Ovary (tissue), 9 donors: Measurements from ENCODE around the gene SKIDA1. TPM values are rescaled to one million over a fixed set of nuclear protein-coding genes. Genes with fewer than 3 reads are reported as not detected.

Experiments used
- DNase-seq, 5 donors: peaks; one replicate each; pipeline ENCODE4 v3.0.0-alpha.2; 2019 to 2020
- H3K27ac ChIP-seq, 2 donors: fragments of 200-600 bp; one replicate each; pipeline versions ENCODE4 v1.5.1 to v1.8.0; 2019 to 2022
- H3K27me3 ChIP-seq: fragments of 200-600 bp; one replicate; pipeline ENCODE4 v1.8.0; 2022
- H3K36me3 ChIP-seq: fragments of 200-600 bp; sonication (generic); one replicate; pipeline ENCODE4 v1.5.1; 2019
- H3K4me1 ChIP-seq: one replicate; pipeline ENCODE4 v1.8.1; 2013; ENCODE audit warnings: mild to moderate bottlenecking, moderate library complexity; ENCODE audit not compliant: insufficient read depth
- H3K4me3 ChIP-seq: fragments of 200-600 bp; sonication (generic); one replicate; pipeline ENCODE4 v1.5.1; 2017
- H3K9me3 ChIP-seq, 2 donors: fragments of 200-600 bp in 1 of 2; sonication (generic) in 1 of 2; one replicate each; pipeline versions ENCODE4 v1.5.1 to v1.8.1; 2013 to 2019; ENCODE audit warnings: mild to moderate bottlenecking in 1 of 2, moderate library complexity in 1 of 2
- EP300 ChIP-seq: sonication (generic); formaldehyde crosslinking; IDR thresholded peaks from one replicate; pipeline ENCODE4 v1.6.1; 2017; ENCODE audit warnings: antibody characterized with exemption
- POLR2A ChIP-seq: fragments of 450-650 bp; IDR thresholded peaks from one replicate; pipeline ENCODE4 v1.6.1; 2017; ENCODE audit warnings: antibody characterized with exemption, mild to moderate bottlenecking, moderate library complexity
- WGBS, 3 donors: extraction: QIAGEN DNeasy Blood & Tissue Kit in 1 of 3; methylation state at CpG; one replicate each; pipeline versions ENCODE4 v1.1.5 to v1.1.7; 2013 to 2017; 5-methylcytosine and 5-hydroxymethylcytosine counted together
- intact Hi-C, 4 donors: fragments of 100-400 bp; cut with DNase I; formaldehyde crosslinking; loops; one replicate each; pipeline versions ENCODE4 v1.11.0 to v1.15.1; 2022 to 2023
- polyA plus RNA-seq, 2 donors: library from polyadenylated mRNA; stranded (reverse); fragments of 200-250 nt in 1 of 2; fragments of 350-450 nt in 1 of 2; fragmentation: Illumina TruSeq in 1 of 2; extraction: RNeasy Lipid Tissue Mini Kit (QIAGEN cat#74804) in 1 of 2; gene quantifications; one replicate each; pipeline ENCODE4 v1.2.3, GENCODE V29; 2013 to 2014
- total RNA-seq, 7 donors: library from RNA; depleted of rRNA in 2 of 7; stranded (reverse); fragments of >200 nt in 2 of 7; fragmentation: NEBNext Ultra II Directional in 3 of 7; extraction: Animal tissue kit (Norgen Biotek cat#: 25700) in 3 of 7; gene quantifications; one replicate each; pipeline versions ENCODE4 v1.1.0 to v1.2.4, GENCODE V29; 2016 to 2023
- TF ChIP-seq, protein P1 (sequence below), 3 donors: fragments of 450-650 bp in 2 of 3; fragments of 200-600 bp in 1 of 3; IDR thresholded peaks; one replicate each; pipeline versions ENCODE4 v1.5.1 to v1.8.0; 2016 to 2022; ENCODE audit warnings: antibody characterized with exemption in 3 of 3, mild to moderate bottlenecking in 1 of 3
- donor health status: DM: no; HTN: no; CAD: no; lungs with moderate emphysema.
- donor health status: DM: no; HTN: no; CAD: no.
- donor health status: Bipolar disorder and iron deficiency.
- donor health status: DM: yes; HTN: yes; CAD: no.
- donor health status: DM: no; HTN: no; CAD: no.
- donor health status: DM: yes; HTN: yes; CAD: no.

Gene SKIDA1
- total and polyA plus RNA-seq, 9 donors = 1.1 to 4.2 (median 3.1) TPM

DNA sequence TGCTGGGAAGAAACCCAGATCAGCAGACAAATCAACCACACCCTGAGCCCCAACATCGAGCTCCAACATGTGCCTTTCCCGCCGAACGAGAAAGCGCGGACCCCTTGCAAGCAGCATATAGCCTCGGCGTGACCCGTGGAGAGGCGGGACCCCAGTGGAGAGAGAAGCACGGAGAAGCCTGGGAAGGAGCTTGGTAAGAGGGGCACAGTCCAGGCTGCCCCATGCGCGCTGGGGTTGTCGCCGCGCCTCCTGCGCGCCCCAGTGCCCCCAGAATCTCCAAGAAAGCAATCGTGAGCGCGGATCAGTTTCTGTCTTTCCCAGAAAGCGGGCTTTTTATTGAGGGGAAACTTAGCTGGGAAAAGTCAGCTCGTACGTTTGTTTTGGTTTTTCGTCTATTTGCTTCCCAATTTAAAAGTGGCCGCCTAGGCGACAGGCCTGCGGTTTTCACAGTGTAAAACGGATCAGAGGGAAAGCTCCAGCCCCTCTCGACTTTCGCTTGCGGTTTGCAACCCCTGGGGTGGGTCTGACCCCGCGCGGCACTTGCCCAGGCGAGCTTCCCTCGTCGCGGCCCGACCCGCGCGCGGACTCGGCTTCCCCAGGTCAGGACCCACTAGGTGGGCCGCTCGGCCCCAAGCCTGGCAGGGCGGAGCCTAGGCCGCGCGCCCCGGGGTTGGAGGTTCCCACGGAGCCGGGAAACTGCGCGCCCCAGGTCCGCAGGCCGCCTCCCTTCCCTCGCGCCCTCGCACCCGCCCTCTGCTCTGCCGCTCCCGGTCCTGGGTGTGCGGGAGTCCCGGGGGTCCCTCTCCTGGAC lies 31.1 kb downstream of the SKIDA1 start:
- 3 to 11% (median 5%) methylated on average over 57 to 66 of the region's 66 CpGs for WGBS, 3 donors
- no peaks in the 10 kb centered on the region for H3K27me3 ChIP-seq
- DNase-seq = peak; percentile 42 to 74 (median 54)
- no peaks in the 10 kb centered on the region for H3K9me3 ChIP-seq
- intact Hi-C loops = loop anchor here (2.0 to 10.0 kb wide), 9 partner anchors 38 to 1490 kb away; partner anchors contain the start of gene MLLT10 (in 1 of the 4)
- peak overlapping the region; percentile 56 to 76 for H3K27ac ChIP-seq
- TF ChIP-seq EP300 (no peak), POLR2A (no peak)
- TF ChIP-seq, protein P1, sequence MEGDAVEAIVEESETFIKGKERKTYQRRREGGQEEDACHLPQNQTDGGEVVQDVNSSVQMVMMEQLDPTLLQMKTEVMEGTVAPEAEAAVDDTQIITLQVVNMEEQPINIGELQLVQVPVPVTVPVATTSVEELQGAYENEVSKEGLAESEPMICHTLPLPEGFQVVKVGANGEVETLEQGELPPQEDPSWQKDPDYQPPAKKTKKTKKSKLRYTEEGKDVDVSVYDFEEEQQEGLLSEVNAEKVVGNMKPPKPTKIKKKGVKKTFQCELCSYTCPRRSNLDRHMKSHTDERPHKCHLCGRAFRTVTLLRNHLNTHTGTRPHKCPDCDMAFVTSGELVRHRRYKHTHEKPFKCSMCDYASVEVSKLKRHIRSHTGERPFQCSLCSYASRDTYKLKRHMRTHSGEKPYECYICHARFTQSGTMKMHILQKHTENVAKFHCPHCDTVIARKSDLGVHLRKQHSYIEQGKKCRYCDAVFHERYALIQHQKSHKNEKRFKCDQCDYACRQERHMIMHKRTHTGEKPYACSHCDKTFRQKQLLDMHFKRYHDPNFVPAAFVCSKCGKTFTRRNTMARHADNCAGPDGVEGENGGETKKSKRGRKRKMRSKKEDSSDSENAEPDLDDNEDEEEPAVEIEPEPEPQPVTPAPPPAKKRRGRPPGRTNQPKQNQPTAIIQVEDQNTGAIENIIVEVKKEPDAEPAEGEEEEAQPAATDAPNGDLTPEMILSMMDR (IDR thresholded peaks at IDR 0.05) = peak in 1 of 3 donors; percentile 17
- H3K4me3 ChIP-seq = peak overlapping the region; percentile 66
- no peaks in the 10 kb centered on the region for H3K36me3 ChIP-seq
- no peaks in the 10 kb centered on the region for H3K4me1 ChIP-seq

DNA sequence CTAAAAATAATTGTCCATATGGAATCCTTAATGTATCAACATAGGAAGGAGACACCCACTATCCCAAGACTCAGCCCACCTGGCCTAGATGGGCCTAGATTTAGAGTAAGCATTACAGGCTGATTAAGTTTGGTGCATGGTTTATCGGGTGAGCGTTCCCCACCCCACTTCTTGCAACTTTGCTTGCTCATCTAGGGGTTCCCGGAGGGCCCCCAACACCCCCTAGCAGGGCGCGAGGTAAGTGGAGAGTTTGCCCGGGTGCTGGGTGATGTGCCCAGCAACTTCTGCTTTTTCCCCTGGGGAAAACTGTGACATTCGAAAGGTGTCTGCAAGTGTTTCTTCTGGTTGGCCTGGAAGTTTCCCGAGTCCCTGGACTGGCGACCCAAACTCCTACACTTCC lies 31.7 kb downstream of the SKIDA1 start:
- Histone ChIP-seq H3K4me1 (no peaks in the 10 kb centered on the region), H3K36me3 (no peaks in the 10 kb centered on the region), H3K27ac (peak overlapping the region; percentile 56 to 76), H3K27me3 (no peaks in the 10 kb centered on the region), H3K9me3 (no peaks in the 10 kb centered on the region), H3K4me3 (no peak overlapping the region)
- peak in 1 of 5 donors; percentile 26 for DNase-seq
- TF ChIP-seq, protein P1 (IDR thresholded peaks at IDR 0.05) = no peak
- TF ChIP-seq EP300 = no peak
- no peak for TF ChIP-seq POLR2A
- intact Hi-C loops = loop anchor here (2.0 to 10.0 kb wide), 5 partner anchors 215 to 1489 kb away; no protein-coding TSS in a partner anchor
- 53 to 71% (median 68%) methylated on average over 9 of the region's 9 CpGs for whole genome bisulfite sequencing, 3 donors

DNA sequence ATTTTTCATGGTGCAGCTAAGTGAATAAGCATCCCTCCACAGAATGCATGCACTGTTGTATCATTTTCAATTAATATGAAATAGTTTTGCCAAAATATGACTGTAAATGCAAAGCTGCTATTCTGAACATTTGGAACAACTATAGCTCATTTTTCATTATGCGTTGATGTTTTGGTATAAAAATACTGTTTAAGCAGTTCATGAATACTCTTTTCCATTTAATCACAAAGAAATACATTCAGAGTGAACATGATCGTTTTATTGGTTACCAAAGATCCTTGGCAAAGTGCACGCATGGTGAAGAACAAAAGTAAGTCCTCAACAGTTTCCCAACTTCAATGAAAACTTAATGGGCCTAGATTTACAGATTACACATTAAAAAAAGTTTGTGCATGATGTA lies 33.1 kb downstream of the SKIDA1 start:
- WGBS, 3 donors = 69 to 77% (median 76%) methylated on average over 3 of the region's 3 CpGs
- DNase-seq = no peak
- TF ChIP-seq, protein P1 (IDR thresholded peaks at IDR 0.05) = no peak
- no peaks in the 10 kb centered on the region for H3K36me3 ChIP-seq
- H3K9me3 ChIP-seq = no peaks in the 10 kb centered on the region
- H3K4me3 ChIP-seq = no peak overlapping the region
- no peak overlapping the region for H3K27ac ChIP-seq
- no peaks in the 10 kb centered on the region for H3K27me3 ChIP-seq
- no peaks in the 10 kb centered on the region for H3K4me1 ChIP-seq
- intact Hi-C loops = loop anchor here in 3 of 4 donors (10.0 kb wide), 4 partner anchors 218 to 1488 kb away; no protein-coding TSS in a partner anchor

DNA sequence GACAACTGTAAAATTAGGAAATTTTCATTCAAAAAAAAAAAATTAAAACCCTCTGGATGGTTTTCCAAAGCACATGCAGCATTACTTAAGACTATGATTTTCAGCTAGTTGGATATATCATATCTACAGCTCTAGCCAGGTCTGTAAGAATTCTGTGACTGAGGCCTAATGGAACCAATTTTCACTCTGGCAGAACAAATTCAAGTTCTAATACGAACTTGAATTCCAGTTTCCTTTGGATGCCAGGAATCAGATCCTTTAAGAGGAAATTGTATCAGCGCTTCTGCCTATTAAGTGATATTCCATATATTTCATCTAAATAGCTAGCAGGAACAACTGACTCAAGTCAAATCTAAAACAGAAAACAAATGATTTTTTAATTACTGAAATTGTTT lies 34.8 kb downstream of the SKIDA1 start:
- Histone ChIP-seq H3K9me3 (no peaks in the 10 kb centered on the region), H3K36me3 (no peaks in the 10 kb centered on the region), H3K27ac (no peak overlapping the region), H3K27me3 (no peaks in the 10 kb centered on the region), H3K4me3 (no peak overlapping the region), H3K4me1 (no peaks in the 10 kb centered on the region)
- intact Hi-C loops = loop anchor here in 3 of 4 donors (10.0 kb wide), 4 partner anchors 216 to 1486 kb away; no protein-coding TSS in a partner anchor
- TF ChIP-seq, protein P1 (IDR thresholded peaks at IDR 0.05) = no peak
- no peak for TF ChIP-seq POLR2A
- no peak for TF ChIP-seq EP300
- DNase-seq = no peak
- WGBS, 3 donors = 87 to 92% (median 91%) methylated on average over 2 of the region's 2 CpGs
